ENCODE measurements around the gene SGSM1.

Gene SGSM1

DNA sequence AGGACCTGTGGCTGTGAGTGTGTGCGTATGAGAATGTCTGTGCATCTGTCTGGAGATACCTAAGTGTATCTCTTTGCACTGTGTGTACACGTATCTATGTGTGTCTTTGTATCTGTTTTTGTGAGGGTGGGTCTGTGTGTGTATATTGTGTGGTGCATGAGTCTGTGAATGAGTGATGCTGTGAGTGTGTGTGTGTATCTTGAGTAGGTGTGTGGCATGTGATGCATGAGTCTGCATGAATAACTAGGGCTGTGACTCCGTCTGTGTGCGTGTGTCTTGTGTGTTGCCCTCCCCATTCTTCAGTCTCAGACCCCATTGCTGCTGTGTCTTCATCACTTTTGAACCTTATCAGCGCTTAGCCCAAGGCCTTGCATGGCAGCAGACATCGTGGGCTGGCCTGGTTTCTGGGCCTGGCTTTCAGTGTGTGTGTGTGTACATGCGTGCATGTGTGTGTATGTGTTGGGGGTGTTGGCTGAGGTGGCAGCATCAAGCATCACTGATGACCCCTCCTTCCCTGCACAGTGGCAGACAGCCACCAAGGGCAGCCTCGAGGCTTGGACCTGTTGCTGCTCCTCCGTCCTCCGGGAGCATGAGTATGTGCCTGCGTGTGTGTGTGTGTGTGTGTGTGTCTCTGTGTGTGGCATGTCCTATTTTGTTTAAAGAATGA, 1.4 kb downstream of the SGSM1 start:
- no peaks in the 10 kb centered on the region for H3K9me3 ChIP-seq (ENCODE audit: control insufficient read depth, insufficient read depth, low read length)
- no peaks in the 10 kb centered on the region for H3K9me2 ChIP-seq (replicated peaks; ENCODE audit: control insufficient read depth, low read length)
- H3F3A ChIP-seq (ENCODE audit: control insufficient read depth, insufficient read depth): no peaks in the 10 kb centered on the region
- H3K27me3 ChIP-seq (ENCODE audit: control insufficient read depth, low read length): peaks cover 11% of the 10 kb centered on the region
- H3K79me2 ChIP-seq (ENCODE audit: control insufficient read depth, low read length): no peaks in the 10 kb centered on the region
- no peak overlapping the region for H3K27ac ChIP-seq (ENCODE audit: low read depth, low read length)
- H3K36me3 ChIP-seq (ENCODE audit: control insufficient read depth, low read length): no peaks in the 10 kb centered on the region
- H3K4me2 ChIP-seq (ENCODE audit: low read length): no peak overlapping the region
- H3K4me3 ChIP-seq (ENCODE audit: low read length): no peak overlapping the region
- H4K20me1 ChIP-seq (ENCODE audit: control insufficient read depth, insufficient read depth, low read depth, low read length): no peaks in the 10 kb centered on the region
- no peak for TF ChIP-seq CTCF (IDR thresholded peaks at IDR 0.05; ENCODE audit: low read depth, low read length, poor library complexity, severe bottlenecking)
- TF ChIP-seq EZH2phosphoT487 (IDR thresholded peaks at IDR 0.05; ENCODE audit: borderline replicate concordance, low read length): no peak
- H3K4me1 ChIP-seq (ENCODE audit: control insufficient read depth, low read length): no peaks in the 10 kb centered on the region

DNA sequence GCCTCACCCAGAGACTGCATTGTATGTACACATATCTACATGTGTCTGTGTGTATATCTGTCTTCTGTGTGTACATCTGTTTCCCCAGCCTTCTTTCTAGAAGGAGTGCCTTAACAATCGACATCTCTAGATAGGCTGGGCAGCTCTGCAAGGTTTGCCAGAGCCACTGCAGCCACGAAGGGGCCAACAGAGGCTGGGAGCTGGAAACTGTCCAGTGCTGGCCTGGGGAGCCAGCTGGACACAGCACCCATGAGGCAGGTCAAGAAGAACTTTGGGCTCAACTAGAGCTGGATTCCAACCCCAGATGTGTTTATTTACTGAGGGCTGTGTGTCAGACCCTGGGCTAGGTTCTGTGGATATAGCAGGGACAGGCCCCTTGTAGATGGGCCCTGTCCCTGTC, 3.3 kb downstream of the SGSM1 start:
- Histone ChIP-seq H3K9me3 (ENCODE audit: control insufficient read depth, insufficient read depth, low read length) (no peaks in the 10 kb centered on the region), H3K9me2 (replicated peaks; ENCODE audit: control insufficient read depth, low read length) (no peaks in the 10 kb centered on the region), H3K4me2 (ENCODE audit: low read length) (no peak overlapping the region), H3K27ac (ENCODE audit: low read depth, low read length) (no peak overlapping the region), H4K20me1 (ENCODE audit: control insufficient read depth, insufficient read depth, low read depth, low read length) (no peaks in the 10 kb centered on the region), H3K27me3 (ENCODE audit: control insufficient read depth, low read length) (peaks cover 11% of the 10 kb centered on the region), H3K36me3 (ENCODE audit: control insufficient read depth, low read length) (no peaks in the 10 kb centered on the region), H3K4me3 (ENCODE audit: low read length) (no peak overlapping the region), H3F3A (ENCODE audit: control insufficient read depth, insufficient read depth) (no peaks in the 10 kb centered on the region), H3K4me1 (ENCODE audit: control insufficient read depth, low read length) (no peaks in the 10 kb centered on the region), H3K79me2 (ENCODE audit: control insufficient read depth, low read length) (no peaks in the 10 kb centered on the region)
- TF ChIP-seq CTCF (IDR thresholded peaks at IDR 0.05; ENCODE audit: low read depth, low read length, poor library complexity, severe bottlenecking) (no peak), EZH2phosphoT487 (IDR thresholded peaks at IDR 0.05; ENCODE audit: borderline replicate concordance, low read length) (no peak)

DNA sequence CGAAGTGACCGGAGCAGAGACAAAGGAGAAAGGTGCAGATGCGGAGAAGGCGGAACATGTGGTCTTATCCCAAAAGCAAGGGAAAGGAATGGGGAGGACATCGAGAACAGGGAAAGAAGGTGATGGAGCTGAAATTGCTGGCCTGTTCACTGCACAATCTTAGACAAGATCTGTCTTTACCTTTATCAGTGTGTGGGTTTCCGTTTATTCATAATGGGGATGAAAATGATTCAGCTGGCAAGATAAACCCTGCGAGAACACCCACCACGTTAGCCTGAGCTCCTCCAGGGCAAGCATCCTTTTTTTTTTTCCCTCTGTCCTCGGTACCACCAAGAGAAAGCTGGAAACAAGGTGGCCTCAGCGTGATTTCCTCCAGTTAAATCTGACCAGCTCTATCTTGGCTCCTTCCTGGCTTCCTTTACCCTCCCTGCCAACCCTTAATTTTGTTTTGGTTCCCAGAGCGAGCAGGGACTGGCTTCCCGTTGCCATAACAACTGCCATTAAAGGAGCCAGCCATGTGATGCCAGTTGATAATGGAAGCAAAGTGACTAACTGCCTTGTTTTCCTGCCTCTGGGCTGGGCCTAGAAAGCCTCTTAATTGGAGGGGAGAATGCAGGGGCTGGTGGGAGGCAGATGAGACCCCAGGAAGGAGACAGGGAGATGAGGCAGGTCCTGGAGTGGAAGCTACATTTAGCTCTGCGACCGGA, 4.2 kb downstream of the SGSM1 start:
- Histone ChIP-seq H3K27ac (ENCODE audit: low read depth, low read length) (no peak overlapping the region), H3K4me3 (ENCODE audit: low read length) (no peak overlapping the region), H3K9me3 (ENCODE audit: control insufficient read depth, insufficient read depth, low read length) (no peaks in the 10 kb centered on the region; the same call in 1 of the 2 replicates)

More for the DNA sequence above, 4.2 kb downstream of the SGSM1 start:
- peaks cover 11% of the 10 kb centered on the region for H3K27me3 ChIP-seq (ENCODE audit: control insufficient read depth, low read length)
- no peaks in the 10 kb centered on the region for H4K20me1 ChIP-seq (ENCODE audit: control insufficient read depth, insufficient read depth, low read depth, low read length)
- H3K4me1 ChIP-seq (ENCODE audit: control insufficient read depth, low read length): no peaks in the 10 kb centered on the region
- H3K36me3 ChIP-seq (ENCODE audit: control insufficient read depth, low read length): no peaks in the 10 kb centered on the region
- H3F3A ChIP-seq (ENCODE audit: control insufficient read depth, insufficient read depth): no peaks in the 10 kb centered on the region
- H3K9me2 ChIP-seq (replicated peaks; ENCODE audit: control insufficient read depth, low read length): no peaks in the 10 kb centered on the region
- no peak overlapping the region for H3K4me2 ChIP-seq (ENCODE audit: low read length)
- no peak for TF ChIP-seq CTCF (IDR thresholded peaks at IDR 0.05; ENCODE audit: low read depth, low read length, poor library complexity, severe bottlenecking)
- H3K79me2 ChIP-seq (ENCODE audit: control insufficient read depth, low read length): no peaks in the 10 kb centered on the region

Data from DOHH2 (cell line).